ENCODE measurements around the gene MCU.
"Not testable (repeated sequence)": the region's sequence is repeated elsewhere in the genome, so short reads cannot be mapped to it uniquely, and the experiment has no call there.

MCU gene

DNA sequence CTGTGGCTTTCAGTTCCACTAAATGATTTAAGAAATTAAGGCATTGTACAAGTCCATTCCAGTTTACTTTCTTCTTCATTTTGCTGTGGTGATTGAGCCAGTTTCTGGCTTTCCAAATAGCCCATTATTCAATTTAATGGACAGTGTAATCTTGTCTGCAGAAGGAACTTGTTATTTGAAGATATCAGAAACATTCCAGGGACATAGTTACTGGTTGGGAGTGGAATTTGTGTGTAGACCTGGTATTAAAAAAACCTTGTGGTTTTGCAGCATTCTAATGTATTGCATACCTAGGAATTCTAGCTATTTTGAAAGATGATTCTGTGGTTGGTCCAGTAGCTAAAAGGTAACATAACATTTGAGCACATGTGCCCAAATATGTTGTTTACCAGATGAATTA lies 72.2 kb downstream of the MCU start:
- no peak for DNase-seq

DNA sequence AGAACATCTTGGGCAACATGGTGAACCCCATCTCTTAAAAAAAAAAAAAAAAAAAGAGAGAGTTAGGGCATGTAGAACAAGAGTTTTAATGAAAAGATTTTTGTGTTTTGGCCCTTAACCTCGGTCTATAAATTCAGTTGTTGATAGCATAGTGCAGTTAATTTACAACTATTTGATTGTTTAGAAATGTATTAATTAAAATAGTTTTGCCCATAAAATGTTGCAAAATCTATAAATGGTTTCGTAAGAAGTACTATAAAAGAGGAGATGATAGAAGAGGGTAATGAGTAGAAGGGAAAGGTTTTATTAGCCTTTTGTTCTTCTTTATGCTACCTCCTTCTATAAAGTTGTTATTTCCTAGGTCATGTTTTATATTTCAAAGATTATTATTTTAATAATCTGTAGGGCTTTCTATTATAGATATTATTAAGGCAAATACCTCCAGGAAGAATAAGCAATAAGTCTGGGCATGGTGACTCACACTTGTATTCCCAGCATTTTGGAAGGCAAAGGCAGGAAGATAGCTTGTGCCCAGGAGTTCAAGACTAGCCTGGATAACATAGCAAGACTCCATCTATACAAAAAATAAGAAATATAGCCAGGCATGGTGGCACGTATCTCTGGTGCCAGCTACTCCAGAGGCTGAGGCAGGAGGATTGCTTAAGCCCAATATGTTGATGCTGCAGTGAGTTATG lies 73.3 kb downstream of the MCU start:
- DNase-seq = no peak

DNA sequence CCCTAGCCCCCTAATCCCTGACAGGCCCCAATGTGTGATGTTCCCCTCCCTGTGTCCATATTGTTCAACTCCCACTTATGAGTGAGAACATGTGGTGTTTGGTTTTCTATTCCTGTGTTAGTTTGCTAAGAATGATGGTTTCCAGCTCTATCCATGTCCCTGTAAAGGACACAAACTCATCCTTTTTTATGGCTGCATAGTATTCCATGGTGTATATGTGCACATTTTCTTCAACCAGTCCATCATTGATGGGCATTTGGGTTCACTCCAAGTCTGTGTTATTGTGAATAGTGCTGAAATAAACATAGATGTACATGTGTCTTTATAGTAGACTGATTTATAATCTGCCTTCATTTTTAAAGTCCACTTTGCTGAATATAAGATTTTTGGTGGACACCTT lies 79.3 kb downstream of the MCU start:
- not testable (repeated sequence) for DNase-seq

DNA sequence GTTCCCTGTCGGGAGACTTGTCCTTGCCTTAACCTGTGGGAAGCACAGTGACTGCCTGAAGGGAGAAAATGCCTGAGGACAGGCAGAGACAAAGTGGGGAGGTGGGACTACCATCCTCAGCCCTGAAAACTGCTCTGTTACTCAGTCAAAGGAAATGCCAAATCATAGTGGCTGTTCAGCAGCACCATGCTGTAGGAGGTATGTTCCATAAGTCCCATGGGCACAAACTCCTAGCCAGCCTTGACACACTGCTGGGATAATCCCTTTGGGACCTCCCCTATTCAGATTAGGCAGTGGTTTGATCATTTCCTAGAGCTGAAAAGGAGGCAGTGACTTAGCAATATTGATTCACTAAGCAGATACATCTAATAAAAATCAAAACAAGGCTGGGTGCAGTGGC lies 80.1 kb downstream of the MCU start:
- DNase-seq = no peak

DNA sequence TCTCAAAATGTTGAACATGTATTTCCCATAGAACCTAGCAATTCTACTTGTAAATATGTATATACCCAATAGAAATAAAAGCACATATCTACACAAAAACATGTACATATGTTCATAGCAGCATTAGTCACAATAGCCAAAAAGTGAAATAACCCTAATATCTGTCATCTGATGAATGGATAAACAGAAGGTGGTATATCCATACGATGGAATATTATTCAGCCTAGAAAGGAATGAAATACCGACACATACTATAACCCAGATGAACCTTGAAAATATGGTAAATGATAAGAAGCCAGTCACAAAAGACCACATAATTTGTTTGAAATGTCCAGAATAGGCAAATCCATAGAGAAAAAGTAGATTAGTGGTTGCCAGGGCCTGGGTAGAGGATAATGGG lies 87.9 kb downstream of the MCU start:
- no peak for DNase-seq

DNA sequence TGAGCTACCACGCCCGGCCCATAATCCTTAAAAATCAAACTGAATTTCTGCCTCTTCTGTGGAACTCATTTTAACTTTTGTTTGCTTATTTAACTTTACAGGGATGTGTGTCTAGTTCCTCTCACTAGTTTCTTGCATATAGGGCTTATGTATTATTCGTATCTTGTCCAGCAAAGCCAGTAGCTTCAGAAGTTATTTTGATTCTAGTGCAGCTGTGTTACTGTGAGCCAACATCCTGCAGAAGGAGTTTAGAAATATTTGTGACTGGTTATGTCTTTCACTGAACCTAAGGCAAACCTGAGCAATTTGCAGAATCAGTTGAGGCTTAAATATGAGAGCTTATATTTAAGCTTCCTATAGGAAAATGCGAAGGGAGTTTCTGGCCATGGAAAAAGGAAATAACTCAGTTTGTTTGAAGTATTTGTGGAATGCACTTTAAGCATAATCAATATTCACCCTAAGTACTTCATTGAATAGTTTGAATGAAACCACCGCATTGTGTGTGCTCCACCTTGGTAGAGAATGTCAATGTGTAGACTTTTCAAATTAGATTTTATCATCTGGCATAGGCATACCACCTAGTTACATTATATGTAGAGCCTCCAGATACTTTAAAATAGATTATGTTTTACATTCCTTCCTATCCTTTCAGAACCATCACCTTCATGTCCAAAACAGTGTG lies 90.8 kb downstream of the MCU start:
- DNase-seq = no peak

DNA sequence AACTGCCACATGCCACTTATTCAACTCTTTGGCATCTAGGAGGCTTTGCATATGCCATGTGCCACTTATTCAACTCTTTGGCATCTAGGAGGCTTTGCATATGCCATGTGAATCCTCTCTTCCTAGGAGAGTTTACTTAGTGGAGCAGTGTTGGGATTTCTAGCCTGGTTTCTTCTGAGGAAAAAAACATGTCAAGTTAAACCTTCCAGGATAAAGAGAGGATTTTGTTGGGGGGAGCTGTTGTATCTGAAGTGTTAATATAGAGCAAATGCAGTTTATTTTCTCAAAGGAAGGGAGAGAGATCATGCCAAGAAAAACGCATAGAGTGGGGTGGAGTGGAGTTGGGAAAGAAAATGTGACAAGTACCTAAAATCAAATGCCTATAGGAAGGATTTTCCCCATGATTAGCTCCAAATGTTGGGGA lies 91.5 kb downstream of the MCU start:
- DNase-seq = no peak

DNA sequence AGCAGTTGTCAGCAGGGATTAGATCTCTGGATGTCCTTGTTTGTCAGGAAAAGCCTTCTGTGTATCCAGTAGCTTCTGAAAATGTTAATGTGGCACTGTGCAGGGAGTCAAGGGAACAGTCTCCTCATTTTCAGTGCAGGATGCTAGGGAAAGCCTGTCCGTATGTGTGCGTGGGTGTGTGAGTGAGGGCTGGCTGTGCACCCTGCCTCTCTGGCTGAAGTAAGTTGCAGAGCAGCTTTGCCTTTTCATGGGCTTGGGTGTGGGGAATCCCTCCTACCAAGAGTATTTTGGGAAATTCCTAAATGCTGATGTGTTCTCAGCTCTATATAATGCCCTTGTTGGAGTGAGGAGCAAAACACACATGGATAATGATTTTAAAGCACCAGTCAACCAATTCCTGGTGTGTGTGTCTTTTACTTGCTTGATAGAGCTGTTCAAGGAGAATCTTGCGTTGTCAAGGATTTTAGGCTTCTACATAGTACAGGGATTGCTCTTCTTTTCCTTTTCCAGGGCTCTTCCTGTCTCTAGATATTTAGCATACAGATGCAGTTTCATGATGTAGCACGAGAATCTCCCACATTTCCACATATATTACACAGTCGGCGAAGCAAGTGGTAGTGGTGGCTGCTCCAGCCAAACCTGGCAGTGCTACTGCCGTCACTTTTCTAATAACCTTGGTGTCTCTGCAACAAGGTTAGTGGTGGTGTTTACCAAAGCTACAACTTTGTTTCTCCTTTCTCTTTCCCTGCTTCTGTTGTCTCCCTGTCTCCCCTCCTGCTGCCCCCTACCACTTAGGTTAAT lies 92.8 kb downstream of the MCU start:
- peak; percentile 13 for DNase-seq

DNA sequence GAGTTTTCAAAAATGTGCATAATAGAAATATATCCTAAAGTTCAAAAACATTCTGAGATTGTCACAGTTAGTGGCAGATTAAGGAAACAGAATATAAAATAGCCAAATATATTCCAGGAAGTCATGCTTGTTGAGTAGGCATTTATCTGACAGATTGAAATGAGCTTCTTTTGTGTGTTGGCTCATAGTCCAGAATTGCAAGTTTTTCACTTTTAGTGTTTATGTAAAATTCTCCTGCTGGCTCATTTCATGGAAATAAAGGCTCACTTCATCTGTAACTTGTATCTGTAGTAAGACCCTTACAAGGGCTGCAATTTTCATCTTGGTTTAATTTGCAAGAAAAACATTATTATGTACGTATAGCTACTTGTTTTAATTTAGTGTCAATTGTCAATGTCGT lies 93.5 kb downstream of the MCU start:
- DNase-seq = no peak

DNA sequence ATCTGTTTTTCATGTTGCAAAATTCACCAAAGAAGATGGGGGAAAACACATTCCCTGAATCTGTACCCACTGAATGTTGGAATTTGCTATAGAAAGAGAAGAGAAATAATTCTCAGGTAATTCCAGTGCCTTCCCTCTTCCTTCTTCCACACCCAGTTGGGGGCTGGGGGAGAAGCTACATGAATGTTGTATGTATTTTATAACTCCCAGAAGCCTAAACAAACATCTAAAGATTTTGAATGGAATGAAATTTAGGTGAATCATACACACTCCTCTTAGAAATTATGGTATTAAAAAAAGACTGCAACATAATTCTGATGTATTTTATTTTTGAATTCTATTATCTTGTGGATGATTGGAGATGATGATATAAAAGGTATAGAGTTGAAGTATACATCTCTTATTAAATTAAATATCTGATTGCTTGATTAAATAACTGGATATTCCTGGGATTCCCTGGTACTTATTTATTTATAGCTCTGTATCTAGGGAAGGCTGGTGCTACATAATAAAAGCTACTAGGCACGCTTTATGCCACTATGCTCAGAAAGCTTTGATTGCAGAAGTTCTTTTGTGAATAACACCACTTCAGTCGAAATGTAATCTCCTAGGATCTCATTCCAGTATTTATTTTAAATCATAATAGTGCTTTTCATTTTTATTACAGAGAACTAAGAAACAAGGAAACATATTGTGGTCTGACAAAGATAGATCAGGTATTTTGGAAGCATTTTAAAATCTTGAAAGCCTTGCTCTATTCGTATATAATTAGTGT lies 98.5 kb downstream of the MCU start:
- DNase-seq = no peak

DNA sequence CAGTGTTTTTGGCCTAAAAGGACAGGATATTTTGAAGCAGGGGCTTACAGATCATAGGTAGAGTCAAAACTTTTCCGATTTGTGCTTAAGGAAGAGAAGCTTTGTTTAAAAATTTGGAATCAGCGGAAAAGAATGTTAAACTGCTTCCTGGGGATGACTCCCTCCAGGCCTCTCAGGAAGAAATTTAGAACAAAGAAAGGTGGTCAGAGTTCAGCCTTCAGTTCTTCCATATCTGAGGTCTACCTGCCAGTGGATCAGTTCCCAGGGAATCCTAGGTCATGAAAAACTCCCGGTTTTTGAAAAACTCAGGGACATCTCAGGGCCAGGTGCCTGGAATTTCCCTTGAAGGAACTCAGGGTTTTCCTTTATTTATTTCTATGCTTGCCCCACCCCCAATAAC lies 100.3 kb downstream of the MCU start:
- DNase-seq = no peak

DNA sequence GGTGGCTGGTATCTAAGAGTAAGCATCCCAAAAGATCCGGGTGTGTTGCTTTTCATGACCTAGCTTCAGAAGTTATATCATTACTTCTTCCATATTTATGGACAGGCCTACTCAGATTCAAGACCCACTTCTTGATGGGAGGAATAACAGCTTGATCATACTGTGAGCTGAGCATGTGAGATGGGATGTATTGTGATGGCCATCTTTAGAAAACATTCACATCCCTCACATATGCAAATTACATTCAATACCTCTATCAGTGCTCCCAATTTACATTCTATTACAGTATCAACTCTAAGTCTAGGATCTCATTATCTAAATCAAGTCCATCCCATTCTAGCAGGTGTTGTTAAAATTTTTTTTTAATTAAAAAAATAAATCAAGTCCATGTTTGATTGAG lies 101.8 kb downstream of the MCU start:
- DNase-seq = no peak

DNA sequence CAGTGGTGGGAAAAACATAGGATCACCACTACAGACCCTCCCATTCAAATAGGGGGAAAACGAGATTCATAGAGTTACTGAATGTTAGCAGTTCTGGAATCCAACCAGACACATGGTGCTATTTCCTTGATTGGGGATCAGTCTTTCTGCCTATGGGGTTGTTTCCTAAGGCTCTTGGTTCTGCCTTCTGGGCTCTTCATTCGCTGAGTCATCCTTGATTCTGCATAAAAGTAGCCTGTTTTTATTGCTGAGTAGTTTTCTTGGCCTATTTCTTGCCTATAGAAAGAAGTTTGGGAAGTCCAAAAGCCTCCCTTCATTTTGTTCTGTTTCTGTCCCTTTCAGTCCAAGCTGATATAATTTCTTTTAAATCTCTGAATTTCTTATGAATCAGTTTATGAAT lies 102.3 kb downstream of the MCU start:
- DNase-seq = no peak

DNA sequence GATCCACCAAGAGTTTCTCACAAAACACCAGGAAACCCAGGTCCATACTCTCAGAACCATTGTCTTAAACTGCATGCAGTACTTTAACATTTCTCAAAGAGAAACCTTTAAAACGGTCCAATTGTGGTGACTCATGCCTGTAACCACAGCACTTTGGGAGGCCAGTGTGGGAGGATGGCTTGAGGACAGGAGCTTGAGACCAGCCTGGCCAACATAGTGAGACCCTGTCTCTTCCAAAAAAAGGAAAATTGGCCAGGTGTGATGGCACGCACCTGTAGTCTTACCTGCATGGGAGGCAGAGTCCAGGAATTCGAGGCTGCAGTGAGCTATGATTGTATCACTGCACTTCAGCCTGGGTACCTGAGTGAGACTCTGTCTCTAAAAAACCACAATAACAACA lies 104.1 kb downstream of the MCU start:
- no peak for DNase-seq

DNA sequence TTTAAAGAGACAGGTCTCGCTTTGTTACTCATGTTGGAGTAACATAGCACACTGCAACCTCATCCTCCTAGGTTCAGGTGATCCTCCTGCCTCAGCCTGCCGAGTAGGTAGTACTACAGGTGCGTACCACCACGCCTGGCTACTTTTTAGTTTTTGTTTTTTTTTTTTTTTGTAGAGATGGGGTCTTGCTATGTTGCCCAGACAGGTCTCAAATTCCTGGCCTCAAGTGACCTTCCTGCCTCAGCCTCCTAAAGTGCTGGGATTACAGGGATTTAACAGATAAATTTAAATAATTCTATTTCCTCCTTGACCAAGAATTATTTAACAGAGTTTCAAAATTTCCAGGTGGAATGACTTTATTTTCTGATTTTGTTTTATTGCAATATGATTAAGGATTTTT lies 104.6 kb downstream of the MCU start:
- no peak for DNase-seq

DNA sequence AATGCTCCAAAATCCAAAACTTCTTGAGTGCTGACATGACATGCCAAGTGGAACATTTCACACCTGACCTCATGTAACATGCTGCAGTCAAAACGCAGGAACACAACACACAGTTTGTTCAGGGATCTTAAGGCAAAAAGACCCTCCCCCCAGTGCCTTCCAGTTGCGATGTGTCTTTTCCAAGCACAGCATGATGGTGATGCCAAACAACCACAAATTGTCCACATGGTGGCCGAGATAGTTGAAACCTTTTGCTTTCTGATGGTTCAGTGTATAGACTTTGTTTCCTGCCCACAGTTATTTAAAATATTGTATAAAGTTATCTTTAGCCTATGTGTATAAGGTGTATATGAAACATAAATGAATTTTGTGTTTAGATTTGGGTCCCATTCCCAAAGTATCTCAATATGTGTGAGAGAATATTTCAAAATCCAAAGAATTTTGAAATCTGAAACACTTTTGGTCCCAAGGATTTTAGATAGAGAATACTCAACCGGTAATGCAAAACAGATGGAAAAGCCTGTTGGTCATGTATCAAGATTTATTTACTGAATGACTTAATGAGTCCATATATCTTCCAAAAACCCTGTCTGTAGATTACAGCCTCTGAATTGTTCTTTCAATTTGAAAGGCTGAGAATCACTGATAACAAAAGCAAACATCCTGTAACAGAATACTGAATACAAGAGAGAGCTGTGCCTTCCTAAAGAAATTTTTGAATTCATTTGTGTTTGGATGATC lies 108.2 kb downstream of the MCU start:
- DNase-seq = peak; percentile 63

DNA sequence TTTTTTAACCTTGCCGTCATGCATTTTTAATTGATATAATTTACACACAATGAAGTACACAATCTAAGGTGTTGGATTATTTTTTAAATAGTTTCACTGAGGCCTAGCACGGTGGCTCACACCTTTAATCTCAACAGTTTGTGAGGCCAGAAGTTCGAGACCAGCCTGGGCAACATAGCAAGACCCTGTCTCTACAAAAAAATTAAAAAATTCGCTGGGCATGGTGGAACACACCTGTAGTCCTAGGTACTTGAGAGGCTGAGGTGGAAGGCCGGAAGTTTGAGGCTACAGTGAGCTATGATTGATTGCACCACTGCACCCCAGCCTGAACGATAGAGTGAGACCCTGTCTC lies 108.8 kb downstream of the MCU start:
- DNase-seq = no peak

DNA sequence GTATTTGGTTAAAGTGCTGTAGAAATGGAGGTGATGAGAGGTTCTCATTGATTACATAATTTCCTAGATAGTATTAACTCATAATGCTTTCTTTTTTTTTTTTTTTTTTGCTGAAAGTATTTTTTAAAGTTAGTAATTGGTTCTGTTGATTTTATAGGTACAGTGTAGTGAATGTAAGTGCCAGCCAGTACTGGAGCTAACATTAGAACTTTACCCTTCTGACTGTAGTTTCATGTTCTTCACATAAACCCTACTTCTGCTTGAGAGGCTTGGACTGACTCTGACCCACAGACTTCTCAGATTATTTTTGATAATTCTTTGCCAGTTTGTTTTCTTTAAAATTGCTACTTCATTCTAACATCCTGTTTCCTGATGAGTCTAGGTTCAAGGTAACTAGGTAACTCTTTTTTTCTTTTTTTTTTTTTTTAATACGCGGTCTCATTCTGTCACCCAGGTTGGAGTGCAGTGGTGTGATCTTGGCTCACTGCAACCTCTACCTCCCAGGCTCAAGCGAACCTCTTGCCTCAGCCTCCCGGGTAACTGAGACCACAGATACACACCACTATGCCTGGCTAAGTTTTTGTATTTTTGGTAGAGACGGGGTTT lies 109.4 kb downstream of the MCU start:
- no peak for DNase-seq

DNA sequence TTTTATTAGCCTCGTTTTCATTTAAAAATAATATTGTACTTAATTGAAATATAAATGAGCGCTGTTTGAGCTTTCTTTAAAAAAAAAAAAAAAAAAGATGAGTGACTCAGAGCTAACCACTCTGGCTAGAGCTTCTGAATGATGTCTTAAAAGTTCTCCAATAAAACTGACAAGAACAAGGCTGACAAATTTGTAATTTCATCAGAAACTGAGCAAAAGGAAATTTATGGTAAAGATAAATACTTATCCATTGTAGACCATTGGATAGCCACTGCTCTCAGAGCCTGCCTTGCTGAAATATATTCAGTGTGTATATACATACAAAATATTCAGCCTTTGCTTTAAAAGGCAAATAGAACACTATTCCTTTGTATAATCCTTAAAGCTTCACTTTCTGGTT lies 110.4 kb downstream of the MCU start:
- no peak for DNase-seq

DNA sequence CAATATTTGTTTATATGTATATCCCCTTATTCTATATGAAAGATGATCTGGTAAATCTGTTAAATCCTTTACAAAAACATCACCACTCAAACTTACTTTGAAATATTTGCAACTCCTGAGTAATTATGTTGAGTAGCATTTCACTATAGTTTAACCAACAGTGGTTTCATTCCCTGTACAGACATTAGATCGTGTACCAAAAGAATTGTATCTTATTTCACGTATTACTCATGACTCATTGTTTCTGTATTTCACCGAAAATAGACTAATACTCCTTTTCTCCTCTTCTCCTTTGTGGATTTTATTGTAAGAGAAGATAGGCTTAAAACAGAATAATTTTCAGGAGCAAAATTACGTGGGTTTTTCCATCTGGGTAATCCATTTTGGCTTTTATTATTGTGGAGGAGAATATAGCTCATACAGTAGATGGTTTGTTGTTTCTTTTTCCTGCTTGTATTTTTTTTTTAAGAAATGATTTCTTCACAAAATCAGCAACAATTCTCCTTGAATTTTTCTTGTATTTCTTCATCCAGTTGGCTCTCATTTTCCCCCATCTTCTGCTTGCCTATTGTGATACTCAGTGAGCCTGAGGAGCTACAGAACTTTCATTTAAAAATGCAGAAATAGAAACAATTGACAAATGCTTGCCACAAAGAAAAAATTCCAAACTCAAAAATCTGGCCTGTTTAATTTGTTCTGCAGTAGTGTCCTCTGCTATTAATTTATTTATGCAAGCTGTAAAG lies 111.0 kb downstream of the MCU start:
- no peak for DNase-seq

DNA sequence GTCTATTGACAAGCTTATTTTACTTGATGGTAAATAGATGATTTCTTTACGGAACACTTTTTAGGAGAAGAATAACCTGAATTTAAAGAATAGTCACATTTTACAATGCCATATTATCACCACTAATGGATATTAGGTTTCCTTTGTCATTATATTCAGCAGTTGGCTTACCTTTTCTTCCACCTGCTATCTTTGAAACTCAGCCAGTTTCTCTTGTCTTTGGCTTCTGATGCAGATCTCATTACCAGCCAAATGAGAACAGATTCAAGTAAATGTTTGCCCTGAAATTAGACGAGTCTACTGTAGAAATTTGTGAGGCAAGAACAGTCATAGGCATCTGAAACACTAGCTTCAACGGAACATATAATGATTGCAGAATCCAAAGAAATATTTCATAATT lies 116.1 kb downstream of the MCU start:
- peak; percentile 53 for DNase-seq

DNA sequence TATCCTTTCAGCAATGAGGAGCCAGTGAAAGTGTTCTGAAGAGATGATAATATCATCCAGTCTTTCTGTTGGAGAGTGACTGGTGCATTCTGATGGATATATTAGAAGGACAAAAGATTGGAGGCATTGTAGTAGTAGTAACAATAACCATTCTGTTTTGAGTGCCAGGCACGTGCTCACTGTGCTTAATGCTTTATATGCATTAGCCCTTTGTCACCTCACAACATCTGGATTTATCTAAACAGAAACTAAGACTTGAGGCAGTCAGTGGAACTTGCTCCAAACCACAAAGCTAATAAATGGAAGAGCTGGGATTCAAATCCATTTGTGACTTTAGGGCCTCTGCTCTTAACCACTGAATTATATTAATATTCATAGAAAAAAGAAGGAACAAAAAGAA lies 117.1 kb downstream of the MCU start:
- DNase-seq = no peak

Measured in NCI-H69 (cell line).